BJ (cell line): ENCODE measurements around the gene GSG1L. TPM values are rescaled to one million over a fixed set of nuclear protein-coding genes. Genes with fewer than 3 reads are reported as not detected.

Source experiments
- CTCF ChIA-PET: fragments of 350-600 bp; formaldehyde crosslinking; extraction: SDS; loops from one replicate; lab custom pipeline; 2021; ENCODE audit warnings: antibody characterized with exemption, inconsistent platforms; lab: Yijun Ruan, JAX
- POLR2A ChIA-PET: fragments of 300-600 bp; sonication (Branson Sonifier 250); formaldehyde crosslinking; extraction: SDS; loops from one replicate; lab custom pipeline; 2021; ENCODE audit warnings: antibody characterized with exemption; lab: Charles Lee
- DNase-seq: peaks from one replicate; pipeline ENCODE4 v3.0.0-alpha.2; 2011; ENCODE audit warnings: low read depth
- H3K27me3 ChIP-seq: 2 replicates; pipeline ENCODE4 v1.6.0; 2011; ENCODE audit warnings: low read length; ENCODE audit not compliant: control insufficient read depth, insufficient read depth
- H3K36me3 ChIP-seq: 2 replicates; pipeline ENCODE4 v1.5.1; 2011; ENCODE audit warnings: low read length; ENCODE audit not compliant: control insufficient read depth, insufficient read depth
- H3K4me3 ChIP-seq: 2 replicates; pipeline ENCODE4 v1.5.1; 2011; ENCODE audit warnings: low read depth, mild to moderate bottlenecking, control low read depth, low read length
- polyA plus RNA-seq: library from polyadenylated mRNA; depleted of rRNA; stranded (reverse); fragments of >200 nt; gene quantifications from 2 replicates; pipeline ENCODE4 v1.2.3, GENCODE V29; 2011; rRNA removed
- small RNA-seq: library from RNA; depleted of rRNA; stranded (forward); fragments of <200 nt; gene quantifications from one replicate; pipeline ENCODE3, GENCODE V24; 2012; ENCODE audit warnings: low replicate concordance, low read depth; ENCODE audit not compliant: insufficient read length
- TF ChIP-seq, protein P1 (sequence below): IDR thresholded peaks from 2 replicates; pipeline ENCODE4 v1.5.1; 2011; ENCODE audit warnings: low read depth, mild to moderate bottlenecking, control low read depth, inconsistent platforms, low read length, moderate library complexity; ENCODE audit not compliant: insufficient read depth

Gene GSG1L
- polyA plus RNA-seq, 1 experiment: not detected

DNA sequence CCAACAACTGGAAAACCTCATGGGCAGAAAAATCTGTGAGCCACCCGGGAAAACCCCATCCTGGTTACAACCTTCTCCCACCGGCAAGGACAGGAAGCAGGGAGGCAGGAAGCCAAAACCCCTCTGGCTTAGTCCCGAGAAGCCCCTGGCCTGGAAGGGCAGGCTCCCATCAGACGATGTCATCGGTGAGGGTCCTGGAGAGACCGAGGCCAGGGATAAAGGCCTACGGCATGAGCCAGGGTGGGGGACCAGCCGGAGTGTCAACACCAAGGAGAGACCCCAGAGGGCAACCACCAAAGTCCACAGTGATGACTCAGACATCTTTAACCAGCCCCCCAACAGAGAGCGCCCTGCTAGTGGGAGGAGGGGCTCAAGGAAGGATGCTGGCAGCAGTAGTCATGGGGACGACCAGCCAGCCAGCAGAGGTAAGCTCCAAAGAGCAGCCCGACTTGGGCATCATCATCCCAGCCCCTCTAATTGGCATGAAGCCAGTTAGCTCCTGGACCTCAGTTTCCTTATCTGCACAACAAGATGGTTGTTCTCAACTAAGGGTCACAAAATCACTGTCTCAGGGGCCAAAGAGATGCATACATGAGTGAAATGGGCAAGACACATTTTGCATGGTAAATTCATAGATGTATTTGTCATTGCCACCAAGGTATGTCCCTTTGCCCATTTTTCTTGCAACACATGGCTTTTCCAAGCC, 322.9 kb downstream of the GSG1L start:
- H3K27me3 ChIP-seq: no peaks in the 10 kb centered on the region
- DNase-seq: no peak
- CTCF ChIA-PET: no interaction called here
- POLR2A ChIA-PET: no interaction called here
- no peak overlapping the region for H3K4me3 ChIP-seq
- TF ChIP-seq, protein P1, sequence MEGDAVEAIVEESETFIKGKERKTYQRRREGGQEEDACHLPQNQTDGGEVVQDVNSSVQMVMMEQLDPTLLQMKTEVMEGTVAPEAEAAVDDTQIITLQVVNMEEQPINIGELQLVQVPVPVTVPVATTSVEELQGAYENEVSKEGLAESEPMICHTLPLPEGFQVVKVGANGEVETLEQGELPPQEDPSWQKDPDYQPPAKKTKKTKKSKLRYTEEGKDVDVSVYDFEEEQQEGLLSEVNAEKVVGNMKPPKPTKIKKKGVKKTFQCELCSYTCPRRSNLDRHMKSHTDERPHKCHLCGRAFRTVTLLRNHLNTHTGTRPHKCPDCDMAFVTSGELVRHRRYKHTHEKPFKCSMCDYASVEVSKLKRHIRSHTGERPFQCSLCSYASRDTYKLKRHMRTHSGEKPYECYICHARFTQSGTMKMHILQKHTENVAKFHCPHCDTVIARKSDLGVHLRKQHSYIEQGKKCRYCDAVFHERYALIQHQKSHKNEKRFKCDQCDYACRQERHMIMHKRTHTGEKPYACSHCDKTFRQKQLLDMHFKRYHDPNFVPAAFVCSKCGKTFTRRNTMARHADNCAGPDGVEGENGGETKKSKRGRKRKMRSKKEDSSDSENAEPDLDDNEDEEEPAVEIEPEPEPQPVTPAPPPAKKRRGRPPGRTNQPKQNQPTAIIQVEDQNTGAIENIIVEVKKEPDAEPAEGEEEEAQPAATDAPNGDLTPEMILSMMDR: no peak
- H3K36me3 ChIP-seq: peaks cover 7% of the 10 kb centered on the region

DNA sequence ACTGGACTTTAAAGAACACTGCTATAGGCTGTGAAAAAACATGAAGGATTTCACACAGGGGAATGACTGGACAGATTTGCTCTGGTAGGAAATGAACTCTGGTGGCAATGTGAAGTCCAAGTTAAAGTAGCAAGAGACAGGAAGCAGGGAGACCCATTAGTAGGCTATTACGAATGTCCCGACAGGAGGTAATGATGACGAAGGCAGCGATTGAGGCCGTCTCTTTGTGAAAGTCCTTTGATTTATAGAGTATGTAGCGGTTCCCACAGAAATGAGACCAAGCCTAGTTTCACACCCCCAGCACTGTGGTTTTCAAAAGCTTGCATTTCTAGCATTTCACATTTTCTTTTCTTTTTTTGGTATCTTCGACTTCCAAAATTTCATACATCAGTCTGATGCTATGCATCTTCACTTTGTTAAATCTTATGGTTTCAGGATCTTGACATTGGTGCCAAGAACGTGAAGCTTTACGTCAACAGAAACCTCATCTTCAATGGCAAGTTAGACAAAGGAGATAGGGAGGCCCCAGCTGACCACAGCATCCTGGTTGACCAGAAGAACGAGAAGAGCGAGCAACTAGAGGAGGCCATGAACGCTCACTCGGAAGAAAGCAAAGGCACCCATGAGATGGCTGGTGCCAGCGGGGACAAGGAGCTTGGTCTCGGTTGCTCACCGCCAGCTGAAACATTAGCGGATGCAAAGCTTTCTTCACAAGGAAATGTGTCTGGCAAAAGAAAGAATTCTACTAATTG, 323.7 kb downstream of the GSG1L start:
- CTCF ChIA-PET: no interaction called here

DNA sequence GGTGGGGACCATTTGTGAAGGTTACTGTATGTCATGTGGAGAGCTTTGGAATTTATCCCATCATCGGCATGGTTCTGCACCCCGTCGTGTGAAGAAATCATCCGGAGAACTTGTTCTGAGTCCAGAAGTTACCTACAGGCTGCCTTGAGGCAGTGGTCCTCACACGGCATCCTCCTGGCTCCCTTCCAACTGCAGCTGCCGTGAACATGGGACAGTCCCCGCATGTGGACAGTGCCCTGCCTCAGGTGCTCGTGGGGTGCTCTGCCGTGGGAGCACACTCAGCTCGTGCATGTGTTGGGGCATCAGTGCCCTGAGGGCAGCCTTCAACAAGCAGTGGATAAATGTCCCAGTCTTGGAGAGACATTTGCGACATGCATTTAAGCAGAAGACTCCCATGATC, 324.9 kb downstream of the GSG1L start:
- Histone ChIP-seq H3K27me3 (no peaks in the 10 kb centered on the region), H3K4me3 (no peak overlapping the region), H3K36me3 (peaks cover 7% of the 10 kb centered on the region)
- DNase-seq: no peak
- TF ChIP-seq, protein P1: no peak
- ChIA-PET CTCF (interaction anchor here (0.9 kb wide), 1 partner anchor 14 kb away, joined by 3 read pairs; no protein-coding TSS in a partner anchor), POLR2A (no interaction called here)

More for the DNA sequence above, 323.7 kb downstream of the GSG1L start:
- DNase-seq: no peak
- TF ChIP-seq, protein P1: no peak
- peaks cover 7% of the 10 kb centered on the region for H3K36me3 ChIP-seq
- no peak overlapping the region for H3K4me3 ChIP-seq
- POLR2A ChIA-PET: no interaction called here
- no peaks in the 10 kb centered on the region for H3K27me3 ChIP-seq

Small RNAs within 50 kb of the gene (small RNA-seq; reads per million reads assigned to genes)
- not detected for gene RNU6-1241P
- not detected for gene RNU6-159P

Other genes starting within 250 kb of the GSG1L start
- 158 and 239 TPM in 2 replicates for gene XPO6, start 148.3 kb upstream of the GSG1L start, polyA plus RNA-seq
- 0.01 TPM in 1 of 2 replicates, not detected in the other for gene SBK1, start 228.8 kb upstream of the GSG1L start, polyA plus RNA-seq